Measurements from ENCODE around the gene AFF3.
"Not testable (repeated sequence)": the region's sequence is repeated elsewhere in the genome, so short reads cannot be mapped to it uniquely, and the experiment has no call there.

The AFF3 gene

DNA sequence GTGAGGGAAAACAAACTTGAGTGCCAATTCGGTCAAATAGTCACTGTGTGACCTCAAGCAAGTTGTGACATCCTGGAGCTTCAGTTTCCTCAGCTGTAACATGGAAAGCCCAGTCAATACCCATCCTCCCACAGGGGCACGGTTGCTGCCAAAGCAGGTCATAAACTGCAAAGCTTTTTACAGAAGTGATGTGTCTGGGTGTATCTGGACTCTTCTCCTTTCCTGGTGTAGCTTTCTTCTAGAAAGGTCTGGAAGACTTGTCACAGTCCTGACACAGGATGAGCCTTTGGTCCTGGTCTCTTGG is 4.2 kb upstream of the AFF3 start:
- DNase-seq = no peak

DNA sequence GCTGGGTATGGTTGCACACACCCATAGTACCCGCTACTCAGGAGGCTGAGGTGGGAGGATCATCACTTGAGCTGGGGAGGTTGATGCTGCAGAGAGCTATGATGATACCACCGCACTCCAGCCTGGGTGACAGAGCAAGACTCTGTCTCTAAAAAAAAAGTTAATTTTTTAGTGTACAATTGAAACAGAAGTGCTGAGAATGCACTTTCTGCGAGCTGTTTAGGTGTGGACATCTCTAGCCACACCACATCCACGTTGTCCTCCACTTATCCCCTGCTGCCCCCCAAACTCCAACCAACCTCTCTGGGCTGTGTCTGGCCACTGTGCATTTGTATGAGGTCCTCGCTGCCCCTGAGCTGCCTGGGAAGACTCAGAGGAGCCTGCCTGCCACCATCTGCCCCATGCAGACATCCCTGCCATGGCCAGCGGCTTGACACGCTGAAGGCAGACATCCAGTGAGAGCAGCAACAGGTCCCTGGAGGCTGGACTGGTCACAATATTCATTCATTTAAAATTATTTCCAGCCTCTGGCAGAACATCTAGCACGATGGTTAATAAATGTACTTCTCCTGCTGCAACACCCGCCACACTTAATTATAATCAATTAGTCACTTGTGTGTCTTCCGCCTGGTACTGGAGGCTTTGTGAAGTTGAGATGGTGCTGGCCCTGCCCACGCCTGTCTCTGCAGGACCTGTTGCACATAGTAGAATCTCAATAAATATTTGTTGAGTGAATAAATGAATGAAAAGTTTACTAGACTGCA is 3.7 kb upstream of the AFF3 start:
- DNase-seq = no peak

DNA sequence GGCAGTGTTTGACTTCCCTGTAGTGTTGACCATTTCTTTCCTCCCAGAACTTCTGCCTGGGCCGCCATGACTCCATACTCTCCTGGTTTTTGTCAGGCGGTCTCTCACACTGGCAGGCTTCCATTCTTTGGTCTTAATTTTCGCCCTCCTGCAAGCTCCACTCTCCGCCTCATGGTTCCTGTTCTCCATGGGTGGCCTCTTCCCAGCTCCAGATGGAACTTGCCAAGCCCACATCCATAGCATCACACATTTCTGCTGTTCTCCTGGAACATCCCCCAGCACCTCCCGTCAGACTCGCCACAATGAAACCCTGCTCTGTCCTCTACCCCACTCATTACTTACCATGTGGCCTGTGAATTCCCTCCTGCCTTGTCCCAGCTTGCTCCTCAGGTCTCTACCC is 896 bp upstream of the AFF3 start:
- DNase-seq = no peak

DNA sequence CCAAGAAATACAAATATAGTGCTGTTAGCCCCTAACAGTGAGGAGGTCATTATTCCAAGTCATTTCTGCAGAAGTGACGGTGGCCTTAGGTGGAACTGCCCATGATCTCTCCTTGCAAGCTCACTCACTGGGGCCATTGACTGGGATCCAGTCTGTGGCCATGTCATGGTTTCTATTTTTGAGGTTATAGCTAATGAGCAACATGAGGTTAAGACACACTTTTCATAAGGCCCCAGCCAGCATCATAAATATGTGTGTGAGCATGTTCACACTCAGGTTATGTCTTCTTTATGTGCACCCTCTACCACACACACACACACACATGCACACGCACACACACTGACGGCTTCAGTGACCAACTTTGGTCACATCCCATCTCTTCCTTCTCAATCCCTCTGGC is 484 bp downstream of the AFF3 start:
- no peak for DNase-seq

DNA sequence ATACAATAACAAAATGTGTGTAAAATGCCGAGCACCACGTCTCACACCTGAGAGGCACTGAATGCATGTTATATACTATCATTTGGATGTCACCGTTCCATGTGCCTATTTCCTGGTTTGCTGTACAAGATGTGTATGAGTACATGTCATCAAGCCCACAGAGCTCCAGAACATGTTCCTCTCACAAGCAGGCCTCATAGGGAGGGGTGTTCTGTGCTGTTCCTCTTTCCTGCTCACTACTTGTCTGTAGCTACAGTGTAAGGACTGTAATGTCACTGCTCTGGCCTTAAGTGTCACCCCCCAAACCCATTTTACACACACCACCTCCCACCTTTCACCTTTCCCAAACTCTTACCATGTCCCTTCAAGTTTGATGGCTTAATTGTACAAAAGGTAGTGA is 1.8 kb downstream of the AFF3 start:
- no peak for DNase-seq

DNA sequence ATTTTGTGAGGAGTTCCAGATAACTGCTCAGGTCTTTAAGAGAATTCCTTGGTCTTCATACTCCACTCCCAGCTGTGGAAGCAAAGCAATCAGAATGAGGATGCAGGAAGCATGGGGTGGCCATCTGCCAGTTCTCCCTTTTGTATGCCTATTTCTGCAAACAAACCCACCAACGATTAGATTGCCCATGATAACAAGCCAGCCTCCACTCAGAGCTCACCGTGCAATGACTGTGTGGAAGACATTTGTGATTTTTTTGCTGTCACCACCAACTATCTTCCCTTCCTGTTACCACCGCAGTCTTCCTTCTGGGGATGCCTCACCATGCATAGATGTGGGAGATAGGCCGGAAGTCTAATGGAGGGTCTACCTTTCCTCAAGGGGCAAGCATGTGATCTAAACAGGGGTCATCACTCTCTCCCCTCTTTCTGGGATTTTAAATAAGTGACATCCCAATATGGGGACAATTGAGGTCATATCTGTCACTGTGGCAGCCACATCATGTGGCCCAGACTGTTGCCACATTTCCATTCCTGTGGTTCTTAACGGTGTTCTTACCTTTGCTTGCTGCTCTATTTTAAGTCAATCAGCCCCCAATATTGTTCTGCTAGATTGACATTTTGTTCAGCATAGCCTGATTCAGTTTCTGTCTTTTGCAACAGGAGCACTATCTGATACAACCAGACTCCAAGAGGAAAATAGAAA is 4.4 kb downstream of the AFF3 start:
- DNase-seq = peak; percentile 31

- DNase-seq = no peak
Observed at GRCh38 chr2:100137318-100137717, 5.1 kb downstream of the AFF3 start.

- DNase-seq = no peak
Observed at GRCh38 chr2:100136310-100136709, 6.1 kb downstream of the AFF3 start.

GRCh38 chr2:100135415-100135814 is 7.0 kb downstream of the AFF3 start:
- DNase-seq = no peak

DNA sequence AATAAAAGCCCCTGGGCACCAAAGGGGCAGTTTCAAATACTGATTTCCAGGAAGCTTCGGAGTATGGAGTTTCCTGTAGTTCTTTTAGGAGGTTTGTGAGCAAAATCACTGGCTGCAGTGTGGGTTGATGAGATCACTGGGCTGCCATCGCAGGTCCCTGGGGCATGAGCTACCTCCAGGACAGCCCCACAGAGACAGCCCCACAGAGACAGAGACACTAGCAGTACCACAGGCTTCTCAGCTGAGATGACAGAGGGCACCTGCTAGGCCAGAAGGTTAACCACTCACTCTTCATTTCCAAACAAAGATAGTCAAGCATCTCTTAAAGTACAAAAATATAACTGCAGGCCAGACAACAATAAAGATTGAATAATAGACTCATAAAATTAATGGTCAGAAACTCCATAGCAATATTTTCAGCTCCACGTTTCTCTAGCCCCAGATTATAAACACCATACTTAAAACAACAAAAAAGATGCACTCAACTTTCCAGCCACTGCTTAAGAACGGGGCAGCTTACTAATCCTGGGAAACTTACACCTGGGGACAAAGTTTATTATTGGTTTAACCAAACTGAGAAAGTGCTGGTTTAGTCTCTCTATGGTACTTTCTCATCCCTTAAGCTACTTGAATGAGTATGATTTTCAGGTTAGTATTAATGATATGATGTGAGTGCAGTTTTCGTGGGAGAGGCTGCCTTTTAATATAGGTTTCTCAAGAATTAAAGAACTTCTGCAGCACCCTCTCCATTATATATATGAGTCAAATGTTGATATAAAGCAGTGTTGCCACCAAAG is 11.6 kb downstream of the AFF3 start:
- DNase-seq = no peak

GRCh38 chr2:100126897-100127401 is 15.4 kb downstream of the AFF3 start:
- no peak for DNase-seq

DNA sequence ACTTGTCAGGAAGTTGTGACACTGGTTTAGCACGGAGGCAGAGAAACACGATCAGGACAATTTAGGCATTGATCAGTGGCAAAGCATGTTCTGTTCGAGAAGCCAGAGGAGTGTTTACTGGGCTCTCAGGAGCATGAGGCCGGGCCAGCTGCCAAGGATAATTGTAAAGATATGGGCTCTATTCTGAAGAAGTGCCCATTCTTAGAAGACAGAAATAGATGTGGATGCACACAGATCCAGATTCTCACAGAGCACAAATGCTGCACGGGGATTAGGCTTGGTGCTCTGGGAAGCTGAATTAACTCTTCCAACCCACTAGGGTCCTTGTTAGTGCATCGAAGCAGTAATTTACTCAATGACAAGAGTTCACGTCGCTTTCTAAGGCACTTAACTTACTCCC is 16.2 kb downstream of the AFF3 start:
- peak; percentile 62 for DNase-seq

GRCh38 chr2:100125626-100126025 is 16.8 kb downstream of the AFF3 start:
- DNase-seq = no peak

- no peak for DNase-seq
Observed at GRCh38 chr2:100124761-100125160, 17.6 kb downstream of the AFF3 start.

- no peak for DNase-seq
Observed at GRCh38 chr2:100121124-100121718, 21.2 kb downstream of the AFF3 start.

- DNase-seq = no peak
Observed at GRCh38 chr2:100119235-100119634, 23.2 kb downstream of the AFF3 start.

GRCh38 chr2:100113990-100114433 is 28.4 kb downstream of the AFF3 start:
- no peak for DNase-seq

DNA sequence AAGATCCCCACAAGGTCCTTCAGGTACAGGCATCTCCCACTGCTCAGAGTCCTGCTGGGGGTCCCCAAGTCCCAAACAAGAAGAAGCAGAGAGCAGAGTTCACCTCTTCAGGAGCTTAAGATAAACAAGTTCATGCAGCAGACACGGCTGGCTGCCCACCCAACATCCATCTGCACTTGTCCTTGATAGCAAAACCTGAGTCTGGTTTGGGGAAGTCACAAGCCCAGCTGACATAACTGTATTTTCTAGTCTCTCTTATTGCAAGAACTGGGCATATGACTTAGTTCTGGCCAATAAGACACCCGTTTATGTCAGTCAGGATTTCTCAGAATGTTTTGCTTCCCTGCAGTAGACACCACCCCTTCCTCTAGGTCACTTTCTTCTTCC is 31.8 kb downstream of the AFF3 start:
- no peak for DNase-seq

DNA sequence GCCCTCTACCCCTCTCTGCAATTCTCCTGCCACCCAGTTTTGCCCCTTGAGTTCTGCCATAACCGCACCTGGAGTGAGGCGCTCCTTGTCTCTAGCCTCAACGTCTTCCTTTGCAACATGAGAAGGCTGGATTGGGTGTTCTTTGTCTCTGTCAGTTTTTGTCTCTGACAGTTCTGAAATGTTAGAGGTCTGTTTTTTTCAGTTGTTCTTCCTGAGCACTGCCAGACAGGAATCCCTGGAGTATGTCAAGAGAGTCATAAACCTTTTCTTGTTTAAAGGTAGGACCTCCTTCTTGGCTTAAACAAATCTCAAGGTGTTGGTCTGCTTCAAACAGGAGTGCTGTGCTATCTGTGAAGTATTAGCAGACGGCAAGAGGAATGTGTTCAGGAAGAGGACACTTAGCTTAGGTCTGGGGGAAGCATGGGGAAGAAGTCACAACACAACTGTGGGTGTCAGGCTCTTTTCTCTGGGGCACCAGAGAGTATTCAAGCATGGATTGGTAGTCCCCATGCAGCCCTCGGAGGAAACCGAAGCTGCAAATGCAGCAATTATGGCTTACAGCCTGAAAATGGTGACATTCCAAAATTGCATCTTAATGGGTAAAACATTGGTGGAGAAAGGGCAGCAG is 32.3 kb downstream of the AFF3 start:
- no peak for DNase-seq

DNA sequence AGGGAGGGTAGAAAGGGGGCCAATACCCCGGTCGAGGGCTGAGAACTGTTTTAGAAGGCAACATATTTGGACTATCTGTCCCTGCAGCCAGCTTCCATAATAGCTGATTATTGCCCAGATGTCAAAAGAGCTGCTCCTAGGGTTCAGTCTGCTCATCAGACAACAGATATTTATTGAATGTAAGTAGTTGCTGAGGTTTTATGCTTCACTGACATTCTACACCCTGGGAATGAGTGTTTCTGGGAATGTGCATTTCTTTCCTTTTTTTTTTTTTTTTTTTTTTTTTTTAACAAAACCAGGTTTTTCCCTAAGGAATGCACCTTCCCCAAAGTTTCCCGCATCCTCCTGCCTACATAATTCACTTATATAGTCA is 33.8 kb downstream of the AFF3 start:
- DNase-seq = not testable (repeated sequence)

DNA sequence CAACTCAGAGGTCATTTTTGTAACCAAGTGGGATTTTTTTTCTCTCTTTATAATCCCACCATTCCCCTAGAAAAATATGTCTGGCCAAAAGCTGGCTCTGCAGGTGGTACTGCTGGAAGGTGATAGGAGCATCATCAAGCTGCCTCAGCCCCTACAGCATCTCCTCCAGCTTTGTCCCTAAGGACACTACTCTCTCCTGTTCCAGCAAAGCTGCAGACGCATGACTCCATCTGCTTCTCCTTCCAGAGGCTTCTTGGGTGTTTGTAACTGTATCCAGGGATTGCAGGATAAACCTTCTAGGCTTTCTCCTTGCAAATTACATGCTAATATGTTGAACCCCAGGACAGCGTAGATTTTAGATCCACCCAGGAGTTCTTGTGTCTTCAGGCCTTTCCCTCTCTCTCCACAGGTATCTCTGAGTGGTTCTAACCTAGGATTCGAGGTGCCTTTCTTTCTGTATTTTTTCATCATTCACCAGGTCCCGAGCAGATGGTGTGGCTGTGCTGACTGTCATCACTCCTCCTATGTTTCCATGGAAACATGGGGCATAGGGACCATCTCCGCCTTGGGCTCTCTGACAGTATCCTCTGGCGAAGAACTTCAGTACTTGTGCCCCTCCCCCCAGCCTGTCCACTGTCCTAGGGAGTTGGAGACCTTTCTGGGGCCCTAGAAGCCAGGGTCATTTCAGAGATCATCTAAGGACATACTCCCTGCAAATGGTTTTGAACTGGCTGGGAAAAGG is 34.3 kb downstream of the AFF3 start:
- no peak for DNase-seq

DNA sequence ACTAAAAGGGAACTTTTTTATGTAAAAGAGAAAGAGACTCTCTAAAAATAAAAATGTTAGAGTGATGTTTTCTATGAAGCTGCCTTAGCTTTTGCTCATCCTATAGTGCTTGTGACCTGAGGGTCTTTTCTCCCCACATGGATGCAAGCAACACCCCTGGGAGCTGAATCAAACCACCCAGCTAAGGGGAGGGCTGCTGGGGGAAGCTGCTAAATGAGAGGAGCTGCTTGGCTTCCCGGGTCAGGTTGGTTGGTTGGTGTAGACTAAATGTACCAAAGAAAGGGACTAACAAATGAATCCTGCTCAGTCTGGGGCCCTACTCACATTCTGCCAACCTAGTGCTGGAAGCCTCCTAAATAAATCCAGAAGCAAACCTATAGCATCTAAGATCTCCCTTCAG is 35.0 kb downstream of the AFF3 start:
- DNase-seq = no peak

Measured in NCI-H1092 treated with DMSO at 0.1 percent for 48 hours (cell line).